ENCODE results near the gene PRKCH.

Gene PRKCH

DNA sequence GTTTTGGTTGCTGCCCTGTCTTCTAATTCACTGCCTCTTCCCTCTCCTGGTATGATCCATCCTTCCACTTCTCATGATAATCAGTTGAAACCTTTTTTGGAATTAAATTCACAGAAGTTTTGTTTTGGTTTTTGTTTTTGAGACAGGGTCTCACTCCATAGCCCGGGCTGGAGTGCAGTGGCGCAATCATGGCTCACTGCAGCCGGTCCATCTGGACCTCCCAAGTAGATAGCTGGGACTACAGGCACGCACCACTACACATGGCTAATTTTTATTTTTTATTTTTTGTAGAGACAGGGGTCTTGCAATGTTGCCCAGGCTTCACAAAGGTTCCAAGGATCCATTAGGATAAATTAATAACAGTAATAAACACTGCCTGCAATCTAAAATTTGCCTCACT, 164.3 kb downstream of the PRKCH start:
- Histone ChIP-seq H4K20me1 (ENCODE audit: insufficient read depth, low read length) (no peaks in the 10 kb centered on the region; the same call in 1 of the 2 replicates), H3K9me3 (ENCODE audit: insufficient read depth, low read length, severe bottlenecking) (no peaks in the 10 kb centered on the region), H3K4me2 (ENCODE audit: insufficient read depth, low read length) (no peak overlapping the region), H2AFZ (ENCODE audit: low read depth, low read length) (no peak overlapping the region), H3K4me3 (ENCODE audit: low read depth in 1 of 2, low read length in 2 of 2) (no peak overlapping the region), H3K4me1 (ENCODE audit: insufficient read depth, low read length) (no peaks in the 10 kb centered on the region), H3K36me3 (ENCODE audit: insufficient read depth, low read length) (peaks cover 88% of the 10 kb centered on the region), H3K27me3 (ENCODE audit: insufficient read depth, low read length, poor library complexity) (no peaks in the 10 kb centered on the region), H3K79me2 (ENCODE audit: insufficient read depth, low read length) (0 out of 2 replicates have a peak, but pooled peaks cover 5% of the 10 kb centered on the region), H3K9ac (ENCODE audit: low read depth, low read length) (no peak overlapping the region), H3K27ac (ENCODE audit: low read length) (no peak overlapping the region)
- ATAC-seq (ENCODE audit: insufficient read depth, low read depth) (no peak), DNase-seq (no peak)
- no peak for TF ChIP-seq EZH2 (IDR thresholded peaks at IDR 0.05; ENCODE audit: borderline replicate concordance, low read depth, low read length, severe bottlenecking)
- TF ChIP-seq, protein P1, sequence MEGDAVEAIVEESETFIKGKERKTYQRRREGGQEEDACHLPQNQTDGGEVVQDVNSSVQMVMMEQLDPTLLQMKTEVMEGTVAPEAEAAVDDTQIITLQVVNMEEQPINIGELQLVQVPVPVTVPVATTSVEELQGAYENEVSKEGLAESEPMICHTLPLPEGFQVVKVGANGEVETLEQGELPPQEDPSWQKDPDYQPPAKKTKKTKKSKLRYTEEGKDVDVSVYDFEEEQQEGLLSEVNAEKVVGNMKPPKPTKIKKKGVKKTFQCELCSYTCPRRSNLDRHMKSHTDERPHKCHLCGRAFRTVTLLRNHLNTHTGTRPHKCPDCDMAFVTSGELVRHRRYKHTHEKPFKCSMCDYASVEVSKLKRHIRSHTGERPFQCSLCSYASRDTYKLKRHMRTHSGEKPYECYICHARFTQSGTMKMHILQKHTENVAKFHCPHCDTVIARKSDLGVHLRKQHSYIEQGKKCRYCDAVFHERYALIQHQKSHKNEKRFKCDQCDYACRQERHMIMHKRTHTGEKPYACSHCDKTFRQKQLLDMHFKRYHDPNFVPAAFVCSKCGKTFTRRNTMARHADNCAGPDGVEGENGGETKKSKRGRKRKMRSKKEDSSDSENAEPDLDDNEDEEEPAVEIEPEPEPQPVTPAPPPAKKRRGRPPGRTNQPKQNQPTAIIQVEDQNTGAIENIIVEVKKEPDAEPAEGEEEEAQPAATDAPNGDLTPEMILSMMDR (IDR thresholded peaks at IDR 0.05; ENCODE audit: borderline replicate concordance, extremely low read depth, low read length, poor library complexity, severe bottlenecking) = no peak

DNA sequence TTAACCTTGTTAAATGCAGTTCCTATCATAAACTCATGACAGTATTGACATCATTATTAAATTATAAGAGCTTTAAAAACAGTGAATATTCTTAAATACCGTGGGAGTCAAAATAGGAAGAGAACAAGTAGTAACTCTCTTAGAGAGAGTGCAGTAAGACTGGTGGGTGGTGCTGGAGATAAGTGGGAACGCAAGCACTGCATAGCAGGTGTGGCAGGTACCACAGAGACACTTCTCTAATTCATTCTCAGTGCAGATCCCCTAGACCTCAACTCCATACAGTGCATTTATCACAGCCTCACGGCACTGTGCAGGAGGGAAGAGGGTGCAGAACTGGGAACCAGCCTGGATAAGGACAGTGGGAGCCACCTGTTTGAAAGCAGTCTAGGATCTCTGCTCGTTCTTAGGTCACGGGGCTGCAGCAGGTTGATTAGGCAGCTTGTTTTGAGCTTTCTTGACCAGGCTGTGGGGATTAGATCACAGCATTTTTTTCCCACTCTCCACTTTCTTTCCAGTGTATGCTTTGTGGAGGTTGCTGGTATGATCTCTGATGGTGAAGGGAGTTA, 165.6 kb downstream of the PRKCH start:
- no peaks in the 10 kb centered on the region for H3K4me1 ChIP-seq (ENCODE audit: insufficient read depth, low read length)

DNA sequence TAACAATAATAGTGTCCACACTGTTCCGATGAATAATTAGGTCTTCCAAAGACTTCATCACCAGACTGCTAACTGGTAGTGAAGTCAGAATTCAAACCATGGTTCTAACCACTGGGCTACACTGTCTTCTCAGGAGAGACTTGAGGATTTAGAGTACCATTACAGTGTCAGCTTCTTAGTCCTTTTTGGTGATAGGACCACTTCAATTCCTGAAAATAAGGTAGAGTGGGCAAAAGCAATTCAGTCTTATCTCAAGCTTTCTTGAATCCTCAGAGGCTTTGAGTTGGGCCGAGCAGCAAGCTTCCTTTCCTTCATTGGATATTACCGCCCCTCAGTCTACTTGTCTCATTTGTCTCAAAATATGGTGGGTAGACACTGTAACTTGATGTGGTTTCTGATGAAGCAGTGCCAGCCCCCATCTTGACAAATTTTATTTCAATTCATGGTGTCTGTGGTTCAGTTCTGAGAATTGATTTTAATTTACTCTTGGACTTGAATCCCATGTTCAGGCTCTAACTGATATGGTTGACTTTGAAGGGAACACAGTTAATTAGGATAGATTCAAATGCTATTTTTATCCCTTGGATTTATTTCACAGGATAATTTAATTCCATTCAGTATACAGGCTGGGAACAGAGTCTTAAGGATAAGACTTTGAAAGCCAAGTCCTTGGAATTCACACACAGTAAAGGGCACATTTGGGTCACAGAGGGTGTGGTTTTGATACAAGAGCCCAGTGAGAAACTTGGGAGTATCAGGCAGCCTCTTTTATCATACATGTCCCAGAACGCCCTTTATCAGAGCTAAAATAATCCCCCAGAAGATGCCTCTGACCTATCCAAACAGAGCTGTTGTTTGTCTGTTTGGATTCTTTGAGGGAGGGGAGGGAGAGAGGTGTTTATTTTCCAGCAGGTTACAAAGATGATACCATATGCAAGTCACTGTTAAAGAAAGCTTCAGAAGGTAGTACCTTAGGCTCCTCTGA, 167.3 kb downstream of the PRKCH start:
- H3K36me3 ChIP-seq (ENCODE audit: insufficient read depth, low read length) = peaks cover 88% of the 10 kb centered on the region
- H4K20me1 ChIP-seq (ENCODE audit: insufficient read depth, low read length) = no peaks in the 10 kb centered on the region

More for the DNA sequence above, 165.6 kb downstream of the PRKCH start:
- Histone ChIP-seq H3K36me3 (ENCODE audit: insufficient read depth, low read length) (peaks cover 88% of the 10 kb centered on the region), H3K4me2 (ENCODE audit: insufficient read depth, low read length) (no peak overlapping the region), H2AFZ (ENCODE audit: low read depth, low read length) (no peak overlapping the region), H3K4me3 (ENCODE audit: low read depth in 1 of 2, low read length in 2 of 2) (no peak overlapping the region), H3K79me2 (ENCODE audit: insufficient read depth, low read length) (0 out of 2 replicates have a peak, but pooled peaks cover 5% of the 10 kb centered on the region), H3K27ac (ENCODE audit: low read length) (no peak overlapping the region), H4K20me1 (ENCODE audit: insufficient read depth, low read length) (no peaks in the 10 kb centered on the region; the same call in 1 of the 2 replicates), H3K9me3 (ENCODE audit: insufficient read depth, low read length, severe bottlenecking) (no peaks in the 10 kb centered on the region), H3K27me3 (ENCODE audit: insufficient read depth, low read length, poor library complexity) (no peaks in the 10 kb centered on the region), H3K9ac (ENCODE audit: low read depth, low read length) (no peak overlapping the region)
- DNase-seq (no peak), ATAC-seq (ENCODE audit: insufficient read depth, low read depth) (no peak)
- no peak for TF ChIP-seq EZH2 (IDR thresholded peaks at IDR 0.05; ENCODE audit: borderline replicate concordance, low read depth, low read length, severe bottlenecking)
- TF ChIP-seq, protein P1 (IDR thresholded peaks at IDR 0.05; ENCODE audit: borderline replicate concordance, extremely low read depth, low read length, poor library complexity, severe bottlenecking) = no peak

More for the DNA sequence above, 167.3 kb downstream of the PRKCH start:
- no peaks in the 10 kb centered on the region for H3K9me3 ChIP-seq (ENCODE audit: insufficient read depth, low read length, severe bottlenecking)
- TF ChIP-seq, protein P1 (IDR thresholded peaks at IDR 0.05; ENCODE audit: borderline replicate concordance, extremely low read depth, low read length, poor library complexity, severe bottlenecking) = no peak
- TF ChIP-seq EZH2 (IDR thresholded peaks at IDR 0.05; ENCODE audit: borderline replicate concordance, low read depth, low read length, severe bottlenecking) = no peak
- H3K79me2 ChIP-seq (ENCODE audit: insufficient read depth, low read length) = no peaks in the 10 kb centered on the region
- 0 out of 2 replicates have a peak overlapping the region, but pooled peaks have one; percentile 22 for H3K27ac ChIP-seq (ENCODE audit: low read length)
- H3K4me2 ChIP-seq (ENCODE audit: insufficient read depth, low read length) = no peak overlapping the region
- H3K27me3 ChIP-seq (ENCODE audit: insufficient read depth, low read length, poor library complexity) = no peaks in the 10 kb centered on the region
- DNase-seq = no peak
- H2AFZ ChIP-seq (ENCODE audit: low read depth, low read length) = no peak overlapping the region
- no peak overlapping the region for H3K4me3 ChIP-seq (ENCODE audit: low read depth in 1 of 2, low read length in 2 of 2)
- no peak overlapping the region for H3K9ac ChIP-seq (ENCODE audit: low read depth, low read length)
- ATAC-seq (ENCODE audit: insufficient read depth, low read depth) = no peak
- no peaks in the 10 kb centered on the region for H3K4me1 ChIP-seq (ENCODE audit: insufficient read depth, low read length)
